ENCODE measurements around the gene C19orf33. TPM values are rescaled to one million over a fixed set of nuclear protein-coding genes. Genes with fewer than 3 reads are reported as not detected.
"Not testable (repeated sequence)": the region's sequence is repeated elsewhere in the genome, so short reads cannot be mapped to it uniquely, and the experiment has no call there.

C19orf33 gene
- polyA plus RNA-seq, 1 donor = 387 TPM

- peak; percentile 97 to 98 for DNase-seq
- Histone ChIP-seq H3K27me3 (ENCODE audit: control insufficient read depth, insufficient read depth, low read length) (no peaks in the 10 kb centered on the region), H3K36me3 (ENCODE audit: control insufficient read depth, insufficient read depth, low read length) (no peaks in the 10 kb centered on the region), H3K27ac (ENCODE audit: low read length) (peak overlapping the region; percentile 98), H3K4me1 (ENCODE audit: control insufficient read depth, insufficient read depth, low read length) (peaks cover 10% of the 10 kb centered on the region), H3K9me3 (ENCODE audit: control insufficient read depth, low read depth, low read length) (no peaks in the 10 kb centered on the region), H3K4me3 (ENCODE audit: low read length) (peak overlapping the region; percentile 70)
- 0% methylated on average over 4 of the region's 41 CpGs for WGBS (ENCODE audit: insufficient coverage, low lambda C conversion rate)
These were observed 32.7 kb downstream of the C19orf33 start for GRCh38 chr19:38336638-38337359.

GRCh38 chr19:38337360-38337653 lies 33.3 kb downstream of the C19orf33 start:
- no peak for DNase-seq
- Histone ChIP-seq H3K4me1 (ENCODE audit: control insufficient read depth, insufficient read depth, low read length) (peaks cover 10% of the 10 kb centered on the region), H3K27ac (ENCODE audit: low read length) (peak overlapping the region; percentile 98), H3K36me3 (ENCODE audit: control insufficient read depth, insufficient read depth, low read length) (no peaks in the 10 kb centered on the region), H3K27me3 (ENCODE audit: control insufficient read depth, insufficient read depth, low read length) (no peaks in the 10 kb centered on the region), H3K4me3 (ENCODE audit: low read length) (peak overlapping the region; percentile 70), H3K9me3 (ENCODE audit: control insufficient read depth, low read depth, low read length) (no peaks in the 10 kb centered on the region)
- no CpG with 5 or more reads among the region's 10 CpGs for WGBS (ENCODE audit: insufficient coverage, low lambda C conversion rate)

- whole genome bisulfite sequencing (ENCODE audit: insufficient coverage, low lambda C conversion rate) = no CpG with 5 or more reads among the region's 4 CpGs
- DNase-seq = peak; percentile 50 to 73
- not testable (repeated sequence) for H3K27ac ChIP-seq (ENCODE audit: low read length)
These were observed 35.0 kb downstream of the C19orf33 start for GRCh38 chr19:38339011-38339410.

GRCh38 chr19:38340927-38341326 lies 36.9 kb downstream of the C19orf33 start:
- Histone ChIP-seq H3K9me3 (ENCODE audit: control insufficient read depth, low read depth, low read length) (no peaks in the 10 kb centered on the region), H3K4me3 (ENCODE audit: low read length) (no peak overlapping the region), H3K4me1 (ENCODE audit: control insufficient read depth, insufficient read depth, low read length) (peaks cover 10% of the 10 kb centered on the region), H3K36me3 (ENCODE audit: control insufficient read depth, insufficient read depth, low read length) (peaks cover 2% of the 10 kb centered on the region), H3K27ac (ENCODE audit: low read length) (no peak overlapping the region), H3K27me3 (ENCODE audit: control insufficient read depth, insufficient read depth, low read length) (no peaks in the 10 kb centered on the region)
- WGBS (ENCODE audit: insufficient coverage, low lambda C conversion rate) = no CpG with 5 or more reads among the region's 2 CpGs
- DNase-seq = no peak

More at GRCh38 chr19:38339011-38339410, 35.0 kb downstream of the C19orf33 start:
- not testable (repeated sequence) for H3K27me3 ChIP-seq (ENCODE audit: control insufficient read depth, insufficient read depth, low read length); H3K4me1 ChIP-seq (ENCODE audit: control insufficient read depth, insufficient read depth, low read length); H3K9me3 ChIP-seq (ENCODE audit: control insufficient read depth, low read depth, low read length); H3K36me3 ChIP-seq (ENCODE audit: control insufficient read depth, insufficient read depth, low read length); H3K4me3 ChIP-seq (ENCODE audit: low read length)

- Histone ChIP-seq H3K4me3 (ENCODE audit: low read length) (no peak overlapping the region), H3K27me3 (ENCODE audit: control insufficient read depth, insufficient read depth, low read length) (no peaks in the 10 kb centered on the region), H3K27ac (ENCODE audit: low read length) (no peak overlapping the region), H3K4me1 (ENCODE audit: control insufficient read depth, insufficient read depth, low read length) (no peaks in the 10 kb centered on the region), H3K9me3 (ENCODE audit: control insufficient read depth, low read depth, low read length) (no peaks in the 10 kb centered on the region), H3K36me3 (ENCODE audit: control insufficient read depth, insufficient read depth, low read length) (peaks cover 2% of the 10 kb centered on the region)
- DNase-seq = no peak
- WGBS (ENCODE audit: insufficient coverage, low lambda C conversion rate) = no CpG with 5 or more reads among the region's 4 CpGs
These were observed 42.8 kb downstream of the C19orf33 start for GRCh38 chr19:38346837-38347236.

GRCh38 chr19:38350883-38351282 lies 46.8 kb downstream of the C19orf33 start:
- H3K27ac ChIP-seq (ENCODE audit: low read length) = no peak overlapping the region
- no peak for DNase-seq
- no peaks in the 10 kb centered on the region for H3K36me3 ChIP-seq (ENCODE audit: control insufficient read depth, insufficient read depth, low read length)
- no peaks in the 10 kb centered on the region for H3K9me3 ChIP-seq (ENCODE audit: control insufficient read depth, low read depth, low read length)
- H3K4me1 ChIP-seq (ENCODE audit: control insufficient read depth, insufficient read depth, low read length) = no peaks in the 10 kb centered on the region
- H3K27me3 ChIP-seq (ENCODE audit: control insufficient read depth, insufficient read depth, low read length) = peaks cover 8% of the 10 kb centered on the region
- no CpG with 5 or more reads among the region's 3 CpGs for WGBS (ENCODE audit: insufficient coverage, low lambda C conversion rate)
- H3K4me3 ChIP-seq (ENCODE audit: low read length) = no peak overlapping the region

GRCh38 chr19:38351865-38352395 lies 47.9 kb downstream of the C19orf33 start:
- Histone ChIP-seq H3K4me3 (ENCODE audit: low read length) (no peak overlapping the region), H3K36me3 (ENCODE audit: control insufficient read depth, insufficient read depth, low read length) (no peaks in the 10 kb centered on the region), H3K4me1 (ENCODE audit: control insufficient read depth, insufficient read depth, low read length) (no peaks in the 10 kb centered on the region), H3K27me3 (ENCODE audit: control insufficient read depth, insufficient read depth, low read length) (peaks cover 17% of the 10 kb centered on the region), H3K27ac (ENCODE audit: low read length) (no peak overlapping the region), H3K9me3 (ENCODE audit: control insufficient read depth, low read depth, low read length) (no peaks in the 10 kb centered on the region)
- DNase-seq = no peak
- no CpG with 5 or more reads among the region's 9 CpGs for WGBS (ENCODE audit: insufficient coverage, low lambda C conversion rate)

GRCh38 chr19:38352611-38353010 lies 48.6 kb downstream of the C19orf33 start:
- 83% methylated on average over 1 of the region's 8 CpGs for WGBS (ENCODE audit: insufficient coverage, low lambda C conversion rate)
- Histone ChIP-seq H3K4me1 (ENCODE audit: control insufficient read depth, insufficient read depth, low read length) (no peaks in the 10 kb centered on the region), H3K4me3 (ENCODE audit: low read length) (no peak overlapping the region), H3K36me3 (ENCODE audit: control insufficient read depth, insufficient read depth, low read length) (no peaks in the 10 kb centered on the region), H3K27ac (ENCODE audit: low read length) (no peak overlapping the region), H3K9me3 (ENCODE audit: control insufficient read depth, low read depth, low read length) (no peaks in the 10 kb centered on the region), H3K27me3 (ENCODE audit: control insufficient read depth, insufficient read depth, low read length) (peaks cover 21% of the 10 kb centered on the region)
- no peak for DNase-seq

Other genes starting within 250 kb of the C19orf33 start
- gene DPF1, start 80.0 kb upstream of the C19orf33 start, polyA plus RNA-seq = 1.8 TPM
- 31.2 TPM for gene PPP1R14A, start 47.9 kb upstream of the C19orf33 start, polyA plus RNA-seq
- 390 TPM for gene SPINT2, start 39.7 kb upstream of the C19orf33 start, polyA plus RNA-seq
- 22.0 TPM for gene YIF1B, start 11.7 kb downstream of the C19orf33 start, polyA plus RNA-seq
- gene KCNK6, start 15.6 kb downstream of the C19orf33 start, polyA plus RNA-seq = 4.7 TPM
- 13.4 TPM for gene CATSPERG, start 31.6 kb downstream of the C19orf33 start, polyA plus RNA-seq
- gene PSMD8, start 70.3 kb downstream of the C19orf33 start, polyA plus RNA-seq = 138 TPM
- gene GGN, start 83.8 kb downstream of the C19orf33 start, polyA plus RNA-seq = 4.4 TPM
- 3.9 TPM for gene SPRED3, start 84.4 kb downstream of the C19orf33 start, polyA plus RNA-seq
- 26.9 TPM for gene FAM98C, start 98.8 kb downstream of the C19orf33 start, polyA plus RNA-seq
- 1.5 TPM for gene RASGRP4, start 122.0 kb downstream of the C19orf33 start, polyA plus RNA-seq
- 2.9 TPM for gene RYR1, start 129.4 kb downstream of the C19orf33 start, polyA plus RNA-seq

Data from large intestine (tissue), 3 donors.